ENCODE data around the gene CADM2.

DNA sequence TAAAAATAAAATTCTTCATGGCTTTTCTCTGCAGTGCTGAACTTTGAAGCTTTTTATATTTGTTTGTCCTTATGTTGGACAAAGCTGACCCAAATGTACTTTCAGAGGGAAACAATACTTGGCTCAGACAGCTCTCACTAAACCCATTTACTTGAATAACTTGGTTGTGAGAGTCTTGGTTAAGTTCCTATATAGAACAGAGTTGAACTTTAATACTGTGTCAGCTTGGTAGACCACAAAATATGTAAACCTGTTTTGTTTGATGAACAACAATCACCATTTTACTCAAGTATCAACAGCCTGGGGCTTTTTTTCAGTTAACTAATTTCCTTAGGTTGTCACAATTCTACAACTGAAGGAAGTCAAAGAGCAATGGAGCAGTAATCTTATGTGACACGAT is 211.9 kb downstream of the CADM2 start:
- TF ChIP-seq RAD21 (conservative IDR thresholded peaks at IDR 0.05) = no peak
- no peak for TF ChIP-seq EZH2 (IDR thresholded peaks at IDR 0.05; ENCODE audit: borderline replicate concordance, insufficient read depth, low read length, poor library complexity, severe bottlenecking)

Data from neural cell (in vitro differentiated cells).